Cortex of kidney (tissue), 1 donor: ENCODE results near the gene POLD2.

ENCODE experiments used
- DNase-seq: peaks from one replicate; lab custom pipeline; 2025; lab: John Stamatoyannopoulos, UW

The POLD2 gene

DNA sequence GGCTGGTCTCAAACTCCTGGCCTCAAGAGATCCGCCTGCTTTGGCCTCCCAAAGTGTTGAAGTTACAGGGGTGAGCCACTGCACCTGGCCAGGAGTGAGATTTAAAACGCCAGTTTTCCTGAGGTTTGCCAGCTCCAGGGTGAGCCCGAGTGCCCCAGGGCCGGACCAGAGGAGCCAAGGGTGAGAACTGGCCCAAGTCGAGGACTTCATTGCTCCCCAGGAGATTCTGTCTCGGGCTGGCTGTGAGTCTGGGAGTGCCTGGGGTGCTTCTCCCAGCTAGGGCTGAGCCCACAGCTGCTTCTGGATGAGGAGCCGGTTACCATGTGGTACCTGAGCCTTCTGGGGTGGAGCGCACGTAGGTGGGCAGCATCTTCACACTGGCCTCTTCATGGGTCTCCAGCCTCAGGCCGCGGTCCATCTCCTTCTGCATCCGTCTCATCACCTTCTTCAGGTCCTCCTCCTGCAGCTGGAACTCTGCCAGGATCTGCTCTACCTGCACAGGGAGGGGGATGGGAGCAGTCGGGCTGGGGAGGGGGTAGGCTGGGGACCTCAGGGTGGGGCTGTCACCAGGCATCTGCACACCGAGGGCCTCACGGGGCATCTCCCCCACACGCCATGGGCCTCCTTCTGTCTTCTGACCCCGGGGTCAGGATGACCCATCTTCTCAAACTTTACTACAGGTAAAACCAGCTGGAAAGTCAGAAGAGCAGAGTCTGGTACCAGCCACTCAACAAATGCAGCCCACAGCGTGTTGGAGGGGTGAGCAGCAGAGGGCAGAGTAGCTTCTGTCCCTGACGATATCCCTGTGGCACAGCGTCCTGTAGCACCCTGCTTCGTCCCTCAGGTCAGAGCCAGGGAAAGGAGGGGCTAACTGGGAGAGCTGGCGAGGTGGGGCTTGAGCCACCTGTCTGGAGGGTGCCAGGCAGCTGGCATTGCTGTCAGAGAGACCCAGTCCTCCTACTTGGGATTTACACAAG, 29.9 kb upstream of the POLD2 start:
- no peak for DNase-seq

DNA sequence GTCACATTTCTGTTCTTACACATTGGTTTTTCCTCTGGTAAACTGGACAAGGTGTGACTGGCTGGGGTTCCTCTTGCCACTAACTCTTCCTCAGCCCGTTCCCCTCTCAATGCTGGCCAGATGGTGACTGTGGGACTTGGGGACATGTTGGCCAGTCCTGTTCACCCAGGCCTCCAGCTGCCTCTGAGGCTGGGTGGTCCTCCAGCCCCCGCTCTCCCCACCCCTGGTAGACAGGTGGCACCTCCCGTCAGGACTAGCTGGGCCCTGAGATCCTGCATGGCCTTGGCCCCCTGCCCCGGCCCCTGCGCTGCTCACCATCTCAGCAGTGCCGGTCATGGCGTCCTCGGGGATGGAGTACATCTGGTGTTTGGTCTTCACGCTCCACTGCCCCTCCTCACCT, 28.6 kb upstream of the POLD2 start:
- DNase-seq, result no peak

GRCh38 chr7:44150966-44151941, 27.9 kb upstream of the POLD2 start:
- DNase-seq, result no peak

- DNase-seq, result no peak
These were observed 27.1 kb upstream of the POLD2 start for GRCh38 chr7:44150466-44150832.

DNA sequence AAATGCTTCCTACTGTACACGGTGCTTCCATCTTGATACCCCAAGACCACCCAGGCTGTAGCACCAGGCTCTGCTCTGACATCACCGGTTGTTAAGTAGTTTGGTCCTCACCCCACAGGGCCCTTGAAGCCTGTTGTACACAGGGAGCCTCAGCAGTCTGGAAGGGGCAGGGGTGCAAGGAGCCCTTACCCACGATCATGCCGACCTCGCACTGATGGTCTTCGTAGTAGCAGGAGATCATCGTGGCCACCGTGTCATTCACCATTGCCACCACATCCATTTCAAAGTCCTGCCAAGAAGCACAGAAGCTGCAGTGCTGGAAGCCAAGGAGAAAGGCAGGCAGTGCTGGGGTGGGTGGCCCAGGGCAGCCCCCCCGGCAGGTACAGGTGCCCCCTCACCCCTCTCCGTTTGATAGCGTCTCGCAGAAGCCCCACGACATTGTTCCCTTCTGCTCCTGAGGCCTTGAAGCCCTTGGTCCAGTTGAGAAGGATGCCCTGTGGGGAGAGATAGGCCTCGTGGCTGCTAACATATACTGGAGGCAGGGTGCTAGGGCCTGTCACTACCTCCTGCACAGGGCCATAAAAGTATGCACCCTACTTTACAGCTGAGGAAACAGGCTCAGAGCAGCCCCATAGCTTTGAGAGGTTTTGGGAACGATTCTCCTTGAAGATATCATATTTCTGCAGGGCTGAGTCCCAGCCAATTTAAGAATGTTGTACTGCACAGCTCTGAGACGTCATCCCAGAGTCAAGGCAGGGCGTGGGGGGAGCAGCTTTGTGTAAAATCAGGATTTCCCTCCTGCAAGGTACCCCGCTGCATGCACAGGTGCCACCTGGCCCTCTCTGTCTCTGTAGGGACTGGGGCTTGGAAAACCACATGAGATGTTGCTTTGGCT, 26.5 kb upstream of the POLD2 start:
- no peak for DNase-seq

GRCh38 chr7:44148961-44149536, 25.7 kb upstream of the POLD2 start:
- no peak for DNase-seq

- DNase-seq, result no peak
These were observed 24.8 kb upstream of the POLD2 start for GRCh38 chr7:44148166-44148565.

DNA sequence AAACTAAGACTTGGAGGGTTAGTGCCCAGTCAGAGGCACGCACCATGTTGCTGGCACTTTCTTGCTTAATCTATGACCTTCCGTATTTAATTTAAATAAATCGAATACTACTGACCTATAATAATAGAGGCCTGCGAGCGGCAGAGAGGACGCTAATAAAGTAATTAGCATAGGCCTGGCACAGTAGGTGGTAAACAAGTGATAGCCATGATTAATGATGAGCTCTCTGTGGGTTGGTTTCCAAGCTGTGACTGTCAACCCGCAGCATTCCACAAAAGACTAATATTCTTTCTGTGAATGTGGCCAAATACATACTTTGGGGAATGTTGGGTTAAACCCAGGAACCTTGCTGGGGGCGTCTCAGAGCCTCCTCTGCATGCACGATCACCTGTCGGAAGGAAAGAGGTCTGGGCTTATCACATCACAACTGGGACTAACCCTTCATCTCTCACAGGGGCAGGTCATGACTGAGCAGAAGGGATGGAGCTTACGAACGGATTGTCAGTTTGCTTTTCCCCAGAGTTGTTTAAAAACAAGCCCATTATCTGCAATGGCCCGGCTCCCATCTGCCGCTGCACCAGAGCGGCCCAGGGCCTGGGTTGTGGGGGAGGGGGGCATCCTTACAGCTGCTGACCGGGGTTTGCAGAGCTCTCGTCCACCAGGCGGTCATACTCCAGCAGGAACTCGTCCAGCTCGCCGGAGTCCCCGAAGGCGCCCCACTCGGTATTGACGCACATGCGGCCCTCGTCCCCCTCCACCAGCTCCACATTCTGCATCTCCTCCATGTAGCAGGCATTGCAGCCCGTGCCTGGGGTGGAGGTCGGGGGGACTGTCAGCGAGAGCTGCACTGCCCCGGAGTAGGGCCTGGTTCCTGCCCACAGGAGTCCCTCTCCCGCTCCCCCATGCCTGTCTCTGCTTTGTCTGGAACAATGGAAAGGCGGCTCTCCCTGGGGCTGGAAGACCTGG, 24.0 kb upstream of the POLD2 start:
- no peak for DNase-seq

- DNase-seq, result peak; percentile 15
These were observed 22.9 kb upstream of the POLD2 start for GRCh38 chr7:44145969-44146911.

GRCh38 chr7:44145479-44145968, 22.2 kb upstream of the POLD2 start:
- no peak for DNase-seq

DNA sequence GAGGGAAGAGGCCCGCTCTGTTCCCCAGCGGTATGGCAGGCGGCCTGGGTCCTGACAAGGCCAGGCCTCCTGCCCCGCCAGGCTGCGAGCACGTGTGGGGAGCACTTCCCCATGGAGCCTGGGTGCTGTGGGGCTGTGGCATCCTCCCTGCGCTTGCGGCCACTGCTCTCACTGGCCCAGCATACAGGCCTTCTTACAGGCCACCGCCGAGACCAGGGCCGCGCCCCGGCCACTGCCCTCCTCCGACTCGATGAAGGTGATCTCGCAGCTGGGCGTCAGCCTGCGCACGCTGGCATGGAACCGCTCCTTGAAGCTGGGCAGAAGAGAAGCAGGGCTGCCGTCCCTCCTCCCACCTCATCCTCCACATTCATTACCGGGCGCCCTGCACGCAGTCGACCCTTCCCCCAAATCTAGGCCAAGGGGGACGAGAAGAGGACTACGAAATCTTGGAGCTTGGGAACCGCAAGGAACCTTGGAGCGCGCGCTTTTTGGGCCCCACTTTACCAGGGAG, 21.7 kb upstream of the POLD2 start:
- DNase-seq, result no peak

DNA sequence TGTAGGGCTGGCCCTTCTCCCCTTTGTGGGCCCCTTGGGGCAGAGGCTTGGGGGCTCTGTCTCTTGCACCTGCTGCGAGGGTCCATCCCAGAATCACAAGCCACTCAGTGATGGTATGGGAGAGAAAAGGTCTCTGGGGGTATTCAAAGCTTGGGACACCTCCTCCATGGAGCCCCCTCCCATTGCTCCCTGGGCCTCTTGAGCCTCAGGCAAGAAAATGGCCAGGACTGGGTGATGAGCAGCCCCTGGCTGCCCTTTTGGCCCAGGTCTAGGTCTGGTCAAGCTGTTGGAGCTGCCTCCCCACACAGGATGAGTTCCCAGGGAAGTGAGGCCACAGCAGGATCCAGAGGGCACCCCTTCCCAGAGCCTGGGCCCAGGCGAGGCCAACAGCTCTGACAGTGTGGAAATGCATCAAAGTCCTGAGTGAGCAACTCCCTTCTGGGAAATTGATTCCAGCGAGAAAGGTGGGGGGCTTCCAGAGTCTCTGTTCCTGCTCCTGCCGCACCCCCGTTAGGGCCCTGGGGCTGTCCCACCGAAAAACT, 21.1 kb upstream of the POLD2 start:
- DNase-seq, result no peak

DNA sequence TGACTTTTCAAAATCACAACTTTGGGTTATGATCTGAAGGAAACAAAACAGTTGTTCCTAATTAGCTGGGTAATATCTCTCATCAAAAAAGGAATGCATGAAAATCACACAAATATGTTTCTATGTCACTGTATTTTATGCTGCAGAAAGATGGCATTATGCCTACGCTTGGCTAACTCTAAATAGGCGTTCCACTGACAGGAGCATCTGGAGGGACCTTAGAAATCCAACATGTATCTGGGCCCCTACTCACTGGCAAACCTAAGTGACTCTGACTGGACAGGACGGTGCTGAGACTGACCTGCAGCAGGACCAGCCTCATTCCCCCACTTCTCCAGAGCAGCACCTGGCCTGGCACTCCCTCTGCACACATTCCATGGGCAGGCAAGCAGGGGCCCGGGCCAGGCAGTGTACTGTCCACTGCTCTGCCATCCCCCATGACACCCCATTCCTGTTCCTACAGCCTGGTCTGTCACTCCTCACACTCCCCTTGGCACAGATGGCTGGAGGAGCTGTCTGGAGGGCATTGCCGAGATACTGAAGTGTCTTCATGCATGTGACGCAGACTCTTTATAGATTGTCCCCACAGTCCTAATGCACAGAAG, 20.4 kb upstream of the POLD2 start:
- DNase-seq, result no peak

DNA sequence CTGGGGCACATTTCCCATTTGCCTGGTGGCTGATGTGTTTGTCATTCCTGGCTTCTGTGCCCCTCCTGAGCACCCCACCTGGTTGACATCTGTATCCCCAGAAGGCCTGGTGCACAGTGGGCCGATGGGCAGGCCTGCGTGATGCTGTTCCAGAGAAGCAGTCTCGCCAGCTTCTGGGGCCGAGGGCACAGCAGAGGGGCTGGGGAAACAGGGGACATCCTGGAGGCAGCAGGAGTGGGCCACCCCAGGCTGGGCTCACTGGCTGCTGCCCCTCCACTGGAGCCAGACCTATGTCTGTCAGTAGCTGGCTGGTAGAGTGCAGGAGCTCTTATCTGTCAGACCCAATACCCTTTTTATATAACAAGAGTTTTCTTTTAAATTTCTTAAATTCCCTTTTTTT, 18.7 kb upstream of the POLD2 start:
- no peak for DNase-seq

- DNase-seq, result no peak
These were observed 18.0 kb upstream of the POLD2 start, which contains the start of gene MYL7 for GRCh38 chr7:44141221-44141850. MYL7 (minus strand) TSS chr7:44141332; CDS start chr7:44141305, 27 bp downstream.

DNA sequence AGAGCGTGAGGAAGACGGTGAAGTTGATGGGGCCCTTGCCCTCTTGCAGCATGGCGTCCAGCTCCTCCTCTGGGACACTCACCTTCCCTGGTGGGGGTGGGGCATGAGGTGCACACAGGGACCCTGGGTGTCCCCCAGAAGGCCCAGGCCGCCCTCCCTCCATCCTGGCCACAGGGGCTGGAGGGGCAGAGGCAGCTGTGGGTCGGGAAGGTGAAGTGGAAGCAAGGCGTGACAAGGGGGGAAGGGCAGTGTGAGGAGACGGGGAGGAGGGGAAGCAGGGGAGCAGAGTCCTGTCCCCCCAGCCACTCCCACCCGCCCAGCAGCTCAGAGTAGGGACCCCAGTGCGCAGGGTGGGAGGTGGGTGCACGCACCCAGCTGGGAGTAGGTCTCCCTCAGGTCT, 17.0 kb upstream of the POLD2 start:
- no peak for DNase-seq

DNA sequence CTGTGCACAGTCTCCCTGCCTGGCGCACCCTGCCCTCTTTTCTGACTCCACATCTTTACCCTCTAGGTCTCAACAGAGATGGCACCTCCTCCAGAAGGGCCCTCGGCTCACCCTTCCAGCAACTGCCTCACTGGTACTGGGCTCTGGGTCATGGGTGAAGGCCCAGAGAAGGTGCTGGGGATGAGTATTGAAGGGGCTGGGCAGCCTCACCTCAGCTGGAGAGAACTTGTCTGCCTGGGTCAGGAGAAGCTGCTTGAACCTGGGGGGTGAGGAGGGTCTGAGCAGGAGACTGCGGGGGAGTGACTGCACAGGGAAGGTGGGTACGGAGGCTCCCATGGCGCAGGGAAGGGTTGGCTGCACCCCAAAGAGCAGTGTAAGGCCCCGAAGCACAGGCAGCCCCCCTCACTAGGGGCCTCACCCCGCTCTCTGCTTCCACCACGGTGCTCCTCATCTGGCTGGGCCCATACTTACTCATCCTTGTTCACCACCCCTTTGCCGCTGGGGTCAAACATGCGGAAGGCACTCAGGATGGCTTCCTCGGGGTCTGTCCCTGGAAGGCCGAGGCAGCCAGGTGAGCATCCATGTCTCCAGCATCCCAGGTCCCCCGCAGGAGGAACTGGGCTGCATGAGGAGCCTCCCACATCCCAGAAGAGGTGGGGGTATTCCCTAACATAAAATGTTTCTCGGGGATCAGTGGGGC, 16.1 kb upstream of the POLD2 start:
- DNase-seq, result no peak
